DOHH2 (cell line): ENCODE measurements around the gene RARB.

Experiments used
- H3F3A ChIP-seq: fragments of 200-600 bp; sonication (generic), shearing (Covaris generic); 2 replicates; pipeline ENCODE4 v1.6.0; 2016; ENCODE audit warnings: antibody characterized with exemption, mild to moderate bottlenecking; ENCODE audit not compliant: control insufficient read depth, insufficient read depth
- H3K27ac ChIP-seq: fragments of 200-600 bp; sonication (generic); 2 replicates; pipeline ENCODE4 v1.5.1; 2014; ENCODE audit warnings: low read depth, mild to moderate bottlenecking, low read length, moderate library complexity
- H3K27me3 ChIP-seq: fragments of 200-600 bp; sonication (generic); 2 replicates; pipeline ENCODE4 v1.6.1; 2014; ENCODE audit warnings: mild to moderate bottlenecking, low read length, mixed read lengths; ENCODE audit not compliant: control insufficient read depth
- H3K36me3 ChIP-seq: fragments of 200-600 bp; sonication (generic); 2 replicates; pipeline ENCODE4 v1.6.1; 2014; ENCODE audit warnings: mild to moderate bottlenecking, low read length, moderate library complexity, mixed read lengths; ENCODE audit not compliant: control insufficient read depth
- H3K4me1 ChIP-seq: fragments of 200-600 bp; sonication (generic); 2 replicates; pipeline ENCODE4 v1.6.1; 2014; ENCODE audit warnings: mild to moderate bottlenecking, low read length, mixed read lengths; ENCODE audit not compliant: control insufficient read depth
- H3K4me2 ChIP-seq: fragments of 200-600 bp; sonication (generic); 2 replicates; pipeline ENCODE4 v1.6.0; 2014; ENCODE audit warnings: mild to moderate bottlenecking, low read length, moderate library complexity
- H3K4me3 ChIP-seq: fragments of 200-600 bp; sonication (generic); 2 replicates; pipeline ENCODE4 v1.5.1; 2014; ENCODE audit warnings: mild to moderate bottlenecking, low read length, mixed read lengths
- H3K79me2 ChIP-seq: fragments of 200-600 bp; sonication (generic); 2 replicates; pipeline ENCODE4 v1.6.1; 2014; ENCODE audit warnings: mild to moderate bottlenecking, low read length, mixed read lengths; ENCODE audit not compliant: control insufficient read depth
- H3K9me2 ChIP-seq: fragments of 200-600 bp; sonication (generic); replicated peaks from 2 replicates; pipeline ENCODE4 v1.6.1; 2014; ENCODE audit warnings: mild to moderate bottlenecking, low read length, mixed read lengths; ENCODE audit not compliant: control insufficient read depth
- H3K9me3 ChIP-seq: fragments of 200-600 bp; sonication (generic); 2 replicates; pipeline ENCODE4 v1.6.1; 2014; ENCODE audit warnings: antibody characterized with exemption, low read length, mixed read lengths; ENCODE audit not compliant: control insufficient read depth, insufficient read depth
- H4K20me1 ChIP-seq: fragments of 200-600 bp; sonication (generic); 2 replicates; pipeline ENCODE4 v1.6.0; 2014; ENCODE audit warnings: low read depth, mild to moderate bottlenecking, antibody characterized with exemption, low read length, moderate library complexity; ENCODE audit not compliant: control insufficient read depth, insufficient read depth
- CTCF ChIP-seq: fragments of 200-600 bp; sonication (generic); IDR thresholded peaks from one replicate; pipeline ENCODE4 v1.5.1; 2014; ENCODE audit warnings: antibody characterized with exemption, mild to moderate bottlenecking, low read depth, low read length; ENCODE audit not compliant: poor library complexity, severe bottlenecking
- EZH2phosphoT487 ChIP-seq: fragments of 200-600 bp; sonication (generic); IDR thresholded peaks from 2 replicates; pipeline ENCODE4 v1.6.1; 2017; ENCODE audit warnings: borderline replicate concordance, mild to moderate bottlenecking, antibody characterized with exemption, low read length, moderate library complexity, mixed read lengths

Gene RARB

GRCh38 chr3:25447285-25447684 is 19.2 kb downstream of the RARB start:
- Histone ChIP-seq H3K27me3 (no peaks in the 10 kb centered on the region), H3K79me2 (no peaks in the 10 kb centered on the region), H3K4me1 (no peaks in the 10 kb centered on the region), H3K36me3 (no peaks in the 10 kb centered on the region), H3K4me3 (no peak overlapping the region), H3F3A (no peaks in the 10 kb centered on the region), H3K9me2 (no peaks in the 10 kb centered on the region), H3K27ac (no peak overlapping the region), H3K4me2 (no peak overlapping the region), H3K9me3 (no peaks in the 10 kb centered on the region), H4K20me1 (no peaks in the 10 kb centered on the region)
- no peak for TF ChIP-seq CTCF
- no peak for TF ChIP-seq EZH2phosphoT487

- no peak overlapping the region for H3K4me2 ChIP-seq
- no peaks in the 10 kb centered on the region for H3K36me3 ChIP-seq
- TF ChIP-seq EZH2phosphoT487: no peak
- no peak for TF ChIP-seq CTCF
- no peaks in the 10 kb centered on the region for H3K27me3 ChIP-seq
- no peaks in the 10 kb centered on the region for H3K79me2 ChIP-seq
- H3K9me3 ChIP-seq: no peaks in the 10 kb centered on the region
- no peaks in the 10 kb centered on the region for H4K20me1 ChIP-seq
- no peak overlapping the region for H3K4me3 ChIP-seq
- no peak overlapping the region for H3K27ac ChIP-seq
- H3K4me1 ChIP-seq: no peaks in the 10 kb centered on the region
- H3F3A ChIP-seq: no peaks in the 10 kb centered on the region
- H3K9me2 ChIP-seq: no peaks in the 10 kb centered on the region
Observed at GRCh38 chr3:25447925-25448324, 19.9 kb downstream of the RARB start.

- Histone ChIP-seq H3K9me3 (no peaks in the 10 kb centered on the region), H3F3A (no peaks in the 10 kb centered on the region), H3K4me3 (no peak overlapping the region), H3K9me2 (no peaks in the 10 kb centered on the region), H3K27me3 (no peaks in the 10 kb centered on the region), H3K27ac (no peak overlapping the region), H3K4me2 (no peak overlapping the region), H3K4me1 (no peaks in the 10 kb centered on the region), H3K79me2 (no peaks in the 10 kb centered on the region), H3K36me3 (no peaks in the 10 kb centered on the region), H4K20me1 (no peaks in the 10 kb centered on the region)
- TF ChIP-seq CTCF (no peak), EZH2phosphoT487 (no peak)
Observed at GRCh38 chr3:25448750-25449692, 21.0 kb downstream of the RARB start.
